Fibroblast of lung (primary cell): ENCODE measurements around the gene JARID2. TPM values are rescaled to one million over a fixed set of nuclear protein-coding genes. Genes with fewer than 3 reads are reported as not detected.

Experiments
- DNase-seq, 2 donors: peaks; one replicate each; pipeline versions ENCODE4 v3.0.0 to v3.0.0-alpha.2; 2010; ENCODE audit warnings: low read depth in 2 of 2
- H2AFZ ChIP-seq: 2 replicates; pipeline ENCODE4 v1.5.1; 2012; ENCODE audit warnings: low read length, control low read depth, inconsistent platforms
- H3K27ac ChIP-seq: 2 replicates; pipeline ENCODE4 v1.5.1; 2011; ENCODE audit warnings: low read length, control low read depth; ENCODE audit not compliant: insufficient read depth
- H3K27me3 ChIP-seq: 2 replicates; pipeline ENCODE4 v1.5.1; 2011; ENCODE audit warnings: mild to moderate bottlenecking, low read length; ENCODE audit not compliant: control insufficient read depth, insufficient read depth
- H3K36me3 ChIP-seq: 2 replicates; pipeline ENCODE4 v1.5.1; 2011; ENCODE audit warnings: low read length; ENCODE audit not compliant: control insufficient read depth, insufficient read depth
- H3K4me1 ChIP-seq: 2 replicates; pipeline ENCODE4 v1.5.1; 2011; ENCODE audit warnings: low read length; ENCODE audit not compliant: control insufficient read depth, insufficient read depth; ENCODE audit errors: extremely low read depth
- H3K4me2 ChIP-seq: 2 replicates; pipeline ENCODE4 v1.5.1; 2011; ENCODE audit warnings: low read length, control low read depth; ENCODE audit not compliant: insufficient read depth; ENCODE audit errors: extremely low read depth
- H3K4me3 ChIP-seq, 4 experiments: fragments of 200-600 bp in 1 of 4; sonication (generic) in 1 of 4; replicated peaks in 1 of 4; 2 replicates each; pipeline ENCODE4 v1.5.1; 2011 to 2016; ENCODE audit warnings: low read length in 4 of 4, low read depth in 3 of 4, mild to moderate bottlenecking in 3 of 4, control low read depth in 2 of 4, inconsistent platforms in 1 of 4, mixed read lengths in 1 of 4; ENCODE audit not compliant: insufficient read depth in 1 of 4; ENCODE audit errors: control extremely low read depth in 1 of 4
- H3K79me2 ChIP-seq: 2 replicates; pipeline ENCODE4 v1.5.1; 2012; ENCODE audit warnings: mild to moderate bottlenecking, low read length, inconsistent platforms; ENCODE audit not compliant: control insufficient read depth, insufficient read depth
- H3K9ac ChIP-seq: 2 replicates; pipeline ENCODE4 v1.5.1; 2011; ENCODE audit warnings: mild to moderate bottlenecking, low read length, control low read depth; ENCODE audit not compliant: insufficient read depth
- H3K9me3 ChIP-seq: 2 replicates; pipeline ENCODE4 v1.5.1; 2012; ENCODE audit warnings: low read depth, low read length; ENCODE audit not compliant: control insufficient read depth, insufficient read depth
- H4K20me1 ChIP-seq: 2 replicates; pipeline ENCODE4 v1.5.1; 2011; ENCODE audit warnings: low read length; ENCODE audit not compliant: control insufficient read depth, insufficient read depth; ENCODE audit errors: extremely low read depth
- EZH2 ChIP-seq: IDR thresholded peaks from 2 replicates; pipeline ENCODE4 v1.5.1; 2012; ENCODE audit warnings: low read length, control low read depth, mild to moderate bottlenecking; ENCODE audit errors: missing control alignments
- polyA plus RNA-seq, 2 donors: library from polyadenylated mRNA; depleted of rRNA in 1 of 2; stranded (reverse) in 1 of 2; unstranded in 1 of 2; fragments of >200 nt; gene quantifications; 2 replicates each; pipeline ENCODE4 v1.2.1, GENCODE V29; 2011 to 2012; ENCODE audit warnings: missing spikeins in 1 of 2
- total RNA-seq: library from RNA; depleted of rRNA; stranded (reverse); fragments of >200 nt; gene quantifications from 2 replicates; pipeline ENCODE4 v1.2.1, GENCODE V29; 2014
- TF ChIP-seq, protein P1 (sequence below), 2 donors: IDR thresholded peaks in 1 of 2; conservative IDR thresholded peaks in 1 of 2; 1 replicate in 1 of 2; 2 replicates in 1 of 2; pipeline ENCODE4 v1.5.1; 2011 to 2012; ENCODE audit warnings: low read length in 2 of 2, control low read depth in 1 of 2, inconsistent platforms in 1 of 2, low read depth in 1 of 2, mild to moderate bottlenecking in 1 of 2

JARID2 gene
- total and polyA plus RNA-seq, 2 donors (not counting 1 experiment from before 2014, with no cell fraction given): 5.0 to 8.2 TPM

- H3K4me3 ChIP-seq: no peak overlapping the region
- H4K20me1 ChIP-seq: no peaks in the 10 kb centered on the region
- H3K27me3 ChIP-seq: no peaks in the 10 kb centered on the region
- H3K9ac ChIP-seq: no peak overlapping the region
- no peaks in the 10 kb centered on the region for H3K4me1 ChIP-seq
- H3K27ac ChIP-seq: no peak overlapping the region
- no peaks in the 10 kb centered on the region for H3K79me2 ChIP-seq
- TF ChIP-seq, protein P1, sequence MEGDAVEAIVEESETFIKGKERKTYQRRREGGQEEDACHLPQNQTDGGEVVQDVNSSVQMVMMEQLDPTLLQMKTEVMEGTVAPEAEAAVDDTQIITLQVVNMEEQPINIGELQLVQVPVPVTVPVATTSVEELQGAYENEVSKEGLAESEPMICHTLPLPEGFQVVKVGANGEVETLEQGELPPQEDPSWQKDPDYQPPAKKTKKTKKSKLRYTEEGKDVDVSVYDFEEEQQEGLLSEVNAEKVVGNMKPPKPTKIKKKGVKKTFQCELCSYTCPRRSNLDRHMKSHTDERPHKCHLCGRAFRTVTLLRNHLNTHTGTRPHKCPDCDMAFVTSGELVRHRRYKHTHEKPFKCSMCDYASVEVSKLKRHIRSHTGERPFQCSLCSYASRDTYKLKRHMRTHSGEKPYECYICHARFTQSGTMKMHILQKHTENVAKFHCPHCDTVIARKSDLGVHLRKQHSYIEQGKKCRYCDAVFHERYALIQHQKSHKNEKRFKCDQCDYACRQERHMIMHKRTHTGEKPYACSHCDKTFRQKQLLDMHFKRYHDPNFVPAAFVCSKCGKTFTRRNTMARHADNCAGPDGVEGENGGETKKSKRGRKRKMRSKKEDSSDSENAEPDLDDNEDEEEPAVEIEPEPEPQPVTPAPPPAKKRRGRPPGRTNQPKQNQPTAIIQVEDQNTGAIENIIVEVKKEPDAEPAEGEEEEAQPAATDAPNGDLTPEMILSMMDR (conservative IDR thresholded peaks at IDR 0.05 in 1 of 2, IDR thresholded peaks at IDR 0.05 in 1 of 2; ENCODE audit: low read depth in 1 of 2, low read length in 2 of 2): no peak
- TF ChIP-seq EZH2: no peak
- H3K36me3 ChIP-seq: no peaks in the 10 kb centered on the region
- H3K4me2 ChIP-seq: no peak overlapping the region
- no peak overlapping the region for H2AFZ ChIP-seq
- no peaks in the 10 kb centered on the region for H3K9me3 ChIP-seq
- no peak for DNase-seq
Measured at GRCh38 chr6:15239616-15240364, 6.1 kb upstream of the JARID2 start.

- DNase-seq: no peak
- H3K9me3 ChIP-seq: no peaks in the 10 kb centered on the region
- H3K79me2 ChIP-seq: peaks cover 15% of the 10 kb centered on the region
Measured at GRCh38 chr6:15242503-15242902, 3.4 kb upstream of the JARID2 start.

DNA sequence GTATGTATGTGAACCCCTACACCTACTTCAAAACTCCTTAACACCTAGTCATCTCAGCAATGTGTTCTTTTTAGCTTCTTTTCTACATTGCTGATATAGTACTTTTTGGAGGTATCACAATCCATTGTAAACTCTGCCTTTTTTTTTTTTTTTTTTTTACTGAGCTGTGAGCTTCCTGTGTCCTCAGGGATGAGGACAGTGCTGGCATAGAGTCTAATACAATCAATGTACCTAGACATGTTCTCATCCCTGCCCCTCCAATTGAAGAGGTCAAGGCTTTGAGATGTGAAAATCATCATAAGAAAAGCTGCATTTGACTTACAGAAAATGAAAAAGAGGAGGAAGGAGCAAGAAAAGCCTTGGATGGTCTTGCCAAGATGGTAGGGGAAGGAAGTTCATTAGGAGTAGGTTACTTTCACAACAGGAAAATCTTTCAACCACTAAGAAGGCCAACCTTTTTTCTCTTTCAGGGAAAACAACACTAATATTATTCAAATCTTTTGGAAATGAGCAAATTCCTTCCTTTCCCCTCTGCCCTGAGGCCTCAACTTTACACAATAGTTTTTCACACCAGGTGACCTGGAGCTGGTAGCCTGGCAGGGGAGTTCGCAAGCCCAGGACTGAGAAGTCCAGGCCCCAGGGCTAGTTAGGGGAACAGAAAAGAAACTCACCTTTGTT lies 2.8 kb upstream of the JARID2 start:
- H4K20me1 ChIP-seq: no peaks in the 10 kb centered on the region
- no peak overlapping the region for H3K9ac ChIP-seq
- no peak for DNase-seq
- no peak overlapping the region for H3K4me3 ChIP-seq
- TF ChIP-seq, protein P1 (conservative IDR thresholded peaks at IDR 0.05 in 1 of 2, IDR thresholded peaks at IDR 0.05 in 1 of 2; ENCODE audit: low read depth in 1 of 2, low read length in 2 of 2): no peak
- TF ChIP-seq EZH2: no peak
- H3K4me1 ChIP-seq: no peaks in the 10 kb centered on the region
- H3K79me2 ChIP-seq: peaks cover 15% of the 10 kb centered on the region
- no peak overlapping the region for H3K4me2 ChIP-seq
- H2AFZ ChIP-seq: no peak overlapping the region
- H3K36me3 ChIP-seq: no peaks in the 10 kb centered on the region
- H3K27ac ChIP-seq: no peak overlapping the region
- H3K9me3 ChIP-seq: no peaks in the 10 kb centered on the region
- no peaks in the 10 kb centered on the region for H3K27me3 ChIP-seq

More at GRCh38 chr6:15242503-15242902, 3.4 kb upstream of the JARID2 start:
- H3K9ac ChIP-seq: no peak overlapping the region
- H3K36me3 ChIP-seq: no peaks in the 10 kb centered on the region
- no peak overlapping the region for H3K4me2 ChIP-seq
- TF ChIP-seq EZH2: no peak
- TF ChIP-seq, protein P1 (conservative IDR thresholded peaks at IDR 0.05 in 1 of 2, IDR thresholded peaks at IDR 0.05 in 1 of 2; ENCODE audit: low read depth in 1 of 2, low read length in 2 of 2): no peak
- no peak overlapping the region for H2AFZ ChIP-seq
- no peaks in the 10 kb centered on the region for H4K20me1 ChIP-seq
- H3K27ac ChIP-seq: no peak overlapping the region
- no peak overlapping the region for H3K4me3 ChIP-seq
- H3K4me1 ChIP-seq: no peaks in the 10 kb centered on the region
- H3K27me3 ChIP-seq: no peaks in the 10 kb centered on the region
